IPS-NIHi7 (cell line): Measurements from ENCODE around the gene UGT1A1.

Source experiments
- DNase-seq: peaks from one replicate; pipeline ENCODE4 v3.0.0; 2012; ENCODE audit warnings: mixed read lengths; ENCODE audit errors: extremely low spot score

The UGT1A1 gene

GRCh38 chr2:233816771-233817170 is 56.7 kb downstream of the UGT1A1 start:
- no peak for DNase-seq

DNA sequence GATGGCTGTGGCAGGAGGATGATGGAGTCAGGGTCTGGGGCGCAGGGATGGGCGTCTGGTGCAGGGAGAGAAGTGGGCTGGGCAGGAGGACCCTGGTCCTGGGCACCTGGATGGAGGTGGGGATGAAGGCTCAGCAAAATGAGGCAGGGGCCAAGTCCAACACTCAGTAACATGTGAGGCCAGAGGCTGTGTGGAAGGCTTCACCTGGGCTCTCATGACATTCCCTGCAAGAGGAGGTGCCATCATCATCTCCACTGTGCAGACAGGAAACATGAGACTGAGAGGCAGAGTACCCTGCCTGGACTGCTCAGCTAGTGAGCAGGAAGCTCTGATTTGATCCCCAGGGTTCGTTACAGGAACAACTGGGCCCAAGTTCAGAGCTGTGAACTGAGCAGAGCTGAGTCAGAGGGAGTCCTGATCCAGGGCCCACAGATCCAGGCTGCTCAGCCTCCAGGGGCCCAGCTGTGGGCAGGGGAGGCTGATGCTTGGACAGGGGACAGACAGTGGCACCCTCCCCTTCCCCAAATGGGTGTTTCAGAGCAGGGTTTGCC is 57.4 kb downstream of the UGT1A1 start:
- no peak for DNase-seq

DNA sequence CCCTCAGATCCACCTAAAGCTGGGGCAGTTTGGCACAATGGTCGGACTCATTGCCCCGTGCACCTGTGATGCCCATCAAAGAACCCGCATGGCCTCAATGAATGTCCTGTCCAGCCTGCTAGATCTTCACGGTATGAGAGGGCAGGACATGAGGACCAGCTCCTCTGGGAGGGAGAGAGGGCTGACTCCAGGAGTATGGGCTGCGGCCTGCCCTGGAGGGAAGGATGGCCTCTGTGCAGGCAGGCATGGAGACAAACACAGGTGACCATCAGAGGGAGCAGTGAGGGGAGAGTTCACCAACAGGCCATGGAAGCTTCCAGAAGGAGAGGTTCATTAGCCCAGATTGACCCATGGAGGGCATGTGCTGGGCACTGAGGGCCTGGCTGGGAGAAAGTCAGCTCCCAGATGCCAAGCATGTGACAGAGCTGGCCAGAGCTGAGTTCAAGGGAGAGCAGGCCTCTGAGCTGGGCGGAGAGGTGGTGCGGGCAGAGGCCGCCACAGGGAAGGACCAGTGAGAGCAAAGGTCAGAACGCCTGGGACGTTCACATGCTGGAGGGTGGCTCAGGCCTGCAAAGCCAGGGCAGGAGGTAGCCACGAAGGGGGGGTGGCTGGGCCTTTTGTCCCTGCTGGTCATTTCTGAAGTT is 58.0 kb downstream of the UGT1A1 start:
- DNase-seq: no peak

DNA sequence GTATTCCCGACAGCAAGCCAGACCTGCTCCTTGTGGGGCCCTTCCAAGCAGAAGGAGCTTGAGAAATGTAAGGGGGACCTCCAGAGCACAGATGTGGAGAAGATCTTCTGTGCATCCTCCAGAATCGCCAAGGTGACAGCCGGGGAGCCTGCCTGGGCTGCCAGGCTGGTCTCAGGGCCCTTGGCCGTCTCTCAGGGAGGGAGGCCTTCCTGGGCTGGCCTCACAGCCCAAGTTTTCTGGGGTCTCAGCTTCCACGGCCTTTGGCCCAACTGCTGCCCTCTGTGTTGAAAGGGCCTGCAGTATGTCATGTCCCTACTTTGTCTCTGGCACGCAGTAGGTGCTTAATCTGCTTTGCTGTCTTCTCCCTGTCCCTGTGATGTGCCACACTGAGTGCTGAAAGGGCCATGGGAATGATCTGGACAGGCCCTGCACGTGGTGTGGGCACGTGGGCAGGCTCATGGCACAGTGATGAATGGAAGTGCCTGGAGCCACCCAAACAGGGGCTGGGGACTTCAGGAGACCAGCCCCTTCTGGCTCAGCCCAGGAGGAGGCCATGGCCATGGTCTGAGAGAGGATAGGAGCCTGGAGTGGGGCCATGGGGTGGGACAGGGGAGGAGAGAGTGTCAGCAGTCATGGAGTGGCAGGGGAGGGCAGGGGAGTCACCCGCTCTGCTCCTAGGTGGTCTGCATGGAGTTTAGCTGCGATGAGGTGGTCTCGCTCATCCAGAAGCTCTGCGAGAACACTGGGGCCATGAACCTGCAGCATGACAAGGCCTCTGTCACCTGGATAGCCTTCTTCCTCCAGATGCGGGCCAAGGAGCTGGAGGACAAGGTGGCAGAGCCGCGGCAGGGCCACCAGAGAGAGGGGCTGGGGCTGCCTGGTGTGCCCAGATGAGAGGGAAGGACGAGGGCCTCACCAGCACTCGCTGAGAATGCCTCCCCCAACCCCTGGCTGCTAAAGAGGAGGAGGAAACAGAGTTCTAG is 58.9 kb downstream of the UGT1A1 start:
- no peak for DNase-seq

GRCh38 chr2:233819884-233820773 is 60.1 kb downstream of the UGT1A1 start:
- DNase-seq: no peak

- no peak for DNase-seq
These were observed 60.7 kb downstream of the UGT1A1 start for GRCh38 chr2:233820774-233821105.

DNA sequence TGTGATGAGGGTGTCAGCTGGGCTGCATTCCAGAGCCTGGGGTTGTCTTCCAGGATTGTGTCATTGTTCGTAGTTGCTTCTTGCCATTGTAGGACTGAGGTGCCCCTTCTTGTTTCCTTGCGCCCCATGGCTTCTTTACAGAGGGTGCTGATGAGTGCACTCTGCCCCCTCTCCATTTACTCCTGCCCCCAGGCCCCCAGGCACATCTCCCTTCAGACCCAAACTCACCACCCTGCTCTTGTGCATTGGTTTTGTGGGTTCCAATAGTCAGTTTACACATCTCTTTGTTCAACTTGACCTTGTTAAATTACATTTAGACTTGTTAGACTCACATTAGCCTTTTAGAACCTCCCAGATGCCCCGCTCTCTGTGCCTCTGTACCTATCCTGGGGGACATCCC is 61.1 kb downstream of the UGT1A1 start:
- no peak for DNase-seq

DNA sequence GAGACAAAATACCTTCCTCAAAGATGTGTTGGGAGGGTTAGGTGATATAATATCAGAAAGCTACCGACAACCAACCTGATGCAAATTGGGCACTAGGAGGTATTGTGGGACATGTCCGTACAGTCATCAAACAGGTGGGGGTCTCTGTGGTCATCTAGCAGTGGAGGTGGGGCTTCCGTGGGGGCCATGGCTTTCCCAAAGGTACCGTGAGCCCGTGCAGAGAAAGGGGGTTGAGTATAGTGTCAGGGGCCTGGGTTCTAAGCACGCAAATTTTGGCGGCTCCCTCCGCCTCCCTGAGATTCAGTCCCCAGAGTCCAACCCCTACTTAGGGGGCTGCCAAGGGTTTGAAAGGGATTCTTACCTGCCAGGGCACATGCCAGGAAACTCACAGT is 61.6 kb downstream of the UGT1A1 start:
- no peak for DNase-seq

GRCh38 chr2:233822101-233822771 is 62.2 kb downstream of the UGT1A1 start:
- no peak for DNase-seq
